Raji (cell line): ENCODE data around the gene AHI1.

Experiments
- POLR2A ChIP-seq: IDR thresholded peaks from 2 replicates; pipeline ENCODE4 v1.6.1; 2011; ENCODE audit warnings: low read depth, low read length, control low read depth; ENCODE audit not compliant: insufficient read depth

AHI1 gene

GRCh38 chr6:135289816-135290215, 207.7 kb downstream of the AHI1 start:
- TF ChIP-seq POLR2A = no peak

DNA sequence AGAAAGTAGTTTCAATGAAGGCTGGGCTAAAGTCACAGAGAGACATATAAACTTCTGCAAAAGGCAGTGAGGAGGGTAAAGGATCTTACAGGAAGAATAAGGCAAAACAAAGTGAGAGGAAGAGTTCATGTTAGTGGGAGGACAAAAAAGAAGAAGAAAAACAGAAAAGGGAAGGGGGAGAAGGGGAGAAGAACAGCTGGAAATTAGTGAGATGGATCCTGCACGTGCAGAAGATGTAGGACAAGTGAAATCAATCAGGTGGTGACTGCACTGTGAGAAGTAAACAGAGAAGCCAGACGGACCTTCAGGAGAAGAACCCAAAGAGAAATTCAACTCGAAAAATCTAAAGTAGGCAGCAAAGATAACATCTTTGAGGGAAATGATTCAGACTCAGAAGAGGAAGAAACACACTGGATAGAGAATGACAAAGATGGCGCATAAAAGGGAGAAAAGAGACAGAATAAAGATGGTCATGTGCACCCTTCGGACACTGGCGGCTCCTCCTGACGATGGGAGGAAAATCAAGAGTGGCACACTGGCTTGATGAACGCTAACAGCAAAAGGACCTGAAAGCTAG, 210.5 kb downstream of the AHI1 start:
- TF ChIP-seq POLR2A = no peak

DNA sequence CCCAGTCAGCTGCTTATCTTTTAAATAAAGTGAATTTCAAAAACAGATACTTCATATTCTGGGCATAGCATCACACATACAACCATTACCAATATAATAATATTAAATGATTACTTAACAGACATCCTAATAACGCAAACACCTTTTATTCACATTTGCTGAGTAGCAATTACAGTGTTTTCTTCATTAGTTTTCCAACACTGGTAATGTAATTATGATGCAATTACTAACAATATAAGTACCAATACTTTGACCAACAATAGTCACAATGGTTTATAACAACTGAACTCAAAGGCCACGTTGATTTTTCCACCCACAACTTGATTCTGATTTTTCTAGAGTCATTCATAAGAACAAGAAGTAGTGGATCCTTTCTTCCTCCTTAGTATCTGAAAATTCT, 212.4 kb downstream of the AHI1 start:
- no peak for TF ChIP-seq POLR2A

DNA sequence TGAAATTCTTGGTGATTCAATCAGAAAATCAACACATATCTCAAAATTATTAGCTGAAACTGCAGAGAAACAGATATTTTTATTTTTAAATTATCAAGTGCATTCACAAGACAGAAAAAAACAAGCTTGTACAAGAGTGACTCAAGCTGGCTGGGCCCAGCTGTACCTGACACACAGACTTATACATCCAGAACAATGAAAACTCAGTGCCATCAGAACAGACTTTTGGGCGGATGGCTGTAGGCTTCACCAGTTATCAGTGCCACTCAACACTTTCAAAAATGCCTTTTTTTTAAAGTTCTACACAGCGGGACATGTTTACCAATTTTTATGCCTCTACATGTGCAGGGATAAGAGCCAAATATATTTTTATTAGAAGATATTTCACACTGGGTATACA, 213.6 kb downstream of the AHI1 start:
- TF ChIP-seq POLR2A = no peak

DNA sequence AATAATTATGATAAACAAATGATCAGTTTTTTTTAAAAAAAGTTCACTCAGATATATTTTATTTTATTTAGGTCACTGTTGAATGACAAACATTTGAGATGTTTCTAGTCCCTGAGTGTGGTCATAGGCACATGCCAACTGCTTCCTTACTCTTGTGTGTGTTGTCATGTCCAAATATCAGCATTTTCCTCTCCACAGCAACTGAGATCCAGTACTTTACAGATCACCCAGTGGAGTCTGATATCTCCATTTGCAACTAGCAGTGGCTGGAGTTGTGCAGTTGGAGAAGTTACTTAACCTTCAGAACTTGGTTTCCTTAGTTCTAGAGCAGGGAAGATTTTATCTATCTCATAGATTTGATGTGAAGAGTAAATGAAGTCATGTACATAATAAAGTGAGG, 215.1 kb downstream of the AHI1 start:
- no peak for TF ChIP-seq POLR2A

GRCh38 chr6:135281964-135282363, 215.6 kb downstream of the AHI1 start:
- TF ChIP-seq POLR2A = no peak

GRCh38 chr6:135281227-135281626, 216.3 kb downstream of the AHI1 start:
- no peak for TF ChIP-seq POLR2A

DNA sequence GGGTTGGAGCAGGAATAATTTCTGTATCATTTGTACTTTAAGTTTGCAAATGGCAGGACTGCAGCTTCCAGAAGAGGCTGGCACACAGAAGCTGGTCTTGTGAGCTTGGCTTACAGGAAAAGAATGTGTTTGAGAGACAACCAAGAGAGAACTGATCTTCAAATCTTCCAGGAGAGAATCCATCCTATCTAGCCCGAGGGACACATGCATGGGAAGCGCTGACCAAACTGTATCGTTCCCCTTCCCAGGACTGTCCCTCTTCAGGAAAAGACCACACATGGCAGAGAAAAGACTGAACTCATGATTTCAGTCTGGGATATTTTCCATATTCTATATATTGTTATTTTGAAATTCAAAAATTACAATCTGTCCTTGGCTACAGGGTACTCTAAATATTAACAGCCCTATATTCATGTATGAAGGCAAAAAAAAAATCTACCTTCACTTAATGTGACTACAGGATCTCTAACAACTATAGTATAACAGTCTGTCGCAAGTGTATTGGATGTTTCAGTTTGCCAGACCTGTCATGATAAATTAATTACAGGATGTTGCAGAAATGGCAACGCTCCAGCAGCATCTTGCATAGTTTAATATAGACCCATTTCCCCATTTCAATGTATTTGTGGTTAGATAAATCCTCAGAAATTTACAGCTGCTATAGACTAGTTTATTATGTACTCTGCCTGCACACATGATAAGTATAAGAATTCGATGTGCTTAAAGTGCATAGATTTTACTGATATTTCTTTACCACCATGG, 217.0 kb downstream of the AHI1 start:
- no peak for TF ChIP-seq POLR2A

DNA sequence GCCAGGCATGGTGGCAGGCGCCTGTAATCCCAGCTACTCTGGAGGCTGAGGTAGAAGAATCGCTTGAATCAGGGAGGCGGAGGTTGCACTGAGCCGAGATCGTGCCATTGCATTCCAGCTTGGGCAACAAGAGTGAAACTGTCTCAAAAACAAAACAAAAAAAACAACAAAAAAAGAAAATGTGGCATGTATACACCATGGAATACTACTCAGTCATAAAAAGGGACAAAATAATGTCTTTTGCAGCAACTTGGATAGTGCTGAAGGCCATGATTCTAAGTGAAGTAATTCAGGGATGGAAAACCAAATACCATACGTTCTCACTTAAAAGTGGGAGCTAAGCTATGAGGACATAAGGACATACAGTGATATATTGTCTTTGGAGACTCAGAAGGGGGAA, 220.1 kb downstream of the AHI1 start:
- TF ChIP-seq POLR2A = no peak

GRCh38 chr6:135274561-135275293, 222.8 kb downstream of the AHI1 start:
- no peak for TF ChIP-seq POLR2A

GRCh38 chr6:135271626-135272025, 225.9 kb downstream of the AHI1 start:
- TF ChIP-seq POLR2A = no peak

DNA sequence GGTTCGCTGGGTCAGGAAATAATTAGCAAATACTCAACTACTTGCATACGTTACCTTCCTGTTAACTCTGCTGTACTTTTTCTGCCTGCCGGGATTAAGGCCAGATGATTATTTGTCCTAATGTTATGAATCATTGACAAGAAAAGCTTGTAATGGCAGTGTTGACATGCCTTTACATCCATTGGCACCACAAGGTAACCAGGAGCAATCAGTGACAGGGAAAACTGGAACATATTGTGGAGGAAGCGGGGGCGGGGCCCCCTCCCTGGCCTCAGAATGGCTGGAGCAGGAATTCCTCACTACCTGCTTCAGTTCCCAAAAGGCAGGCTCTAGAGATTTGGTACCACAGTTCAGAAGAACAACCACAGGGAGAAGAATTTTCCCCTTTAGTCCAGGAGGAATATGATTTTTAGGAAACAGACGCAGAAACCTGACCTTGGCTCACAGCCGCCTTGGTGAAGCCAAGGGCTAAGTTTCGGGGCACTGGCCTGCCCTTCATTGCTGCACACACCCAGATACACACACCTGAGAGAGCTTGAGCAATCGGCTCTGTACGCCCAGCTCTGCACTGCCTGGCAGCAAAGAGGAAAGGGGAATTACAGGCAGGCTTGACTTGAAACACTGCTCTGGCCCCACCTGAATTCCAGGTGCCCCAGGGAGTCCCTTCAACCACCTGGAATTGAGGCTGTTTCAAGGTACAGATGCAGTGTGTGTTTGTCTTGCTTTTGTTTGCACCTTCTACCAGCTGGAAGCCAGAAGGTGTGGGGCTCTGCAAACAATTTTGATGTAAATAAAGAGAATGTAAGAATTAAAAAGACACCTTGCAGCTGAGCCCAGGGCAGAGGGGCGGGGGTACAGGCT, 226.6 kb downstream of the AHI1 start:
- no peak for TF ChIP-seq POLR2A

GRCh38 chr6:135269481-135269891, 228.1 kb downstream of the AHI1 start:
- TF ChIP-seq POLR2A = no peak

- no peak for TF ChIP-seq POLR2A
These were observed 228.8 kb downstream of the AHI1 start for GRCh38 chr6:135268740-135269139.

GRCh38 chr6:135268263-135268662, 229.3 kb downstream of the AHI1 start:
- TF ChIP-seq POLR2A = no peak
